HG03135 (cell line): ENCODE data around the gene PTPN6.
"Not testable (repeated sequence)": the region's sequence is repeated elsewhere in the genome, so short reads cannot be mapped to it uniquely, and the experiment has no call there.

Source experiments
- ATAC-seq: cut with Tn5 transposase; IDR thresholded peaks from one replicate; pipeline ENCODE4 v1.9.1; 2021; ENCODE audit warnings: mild to moderate bottlenecking, moderate library complexity; ENCODE audit not compliant: unreplicated experiment

Gene PTPN6

DNA sequence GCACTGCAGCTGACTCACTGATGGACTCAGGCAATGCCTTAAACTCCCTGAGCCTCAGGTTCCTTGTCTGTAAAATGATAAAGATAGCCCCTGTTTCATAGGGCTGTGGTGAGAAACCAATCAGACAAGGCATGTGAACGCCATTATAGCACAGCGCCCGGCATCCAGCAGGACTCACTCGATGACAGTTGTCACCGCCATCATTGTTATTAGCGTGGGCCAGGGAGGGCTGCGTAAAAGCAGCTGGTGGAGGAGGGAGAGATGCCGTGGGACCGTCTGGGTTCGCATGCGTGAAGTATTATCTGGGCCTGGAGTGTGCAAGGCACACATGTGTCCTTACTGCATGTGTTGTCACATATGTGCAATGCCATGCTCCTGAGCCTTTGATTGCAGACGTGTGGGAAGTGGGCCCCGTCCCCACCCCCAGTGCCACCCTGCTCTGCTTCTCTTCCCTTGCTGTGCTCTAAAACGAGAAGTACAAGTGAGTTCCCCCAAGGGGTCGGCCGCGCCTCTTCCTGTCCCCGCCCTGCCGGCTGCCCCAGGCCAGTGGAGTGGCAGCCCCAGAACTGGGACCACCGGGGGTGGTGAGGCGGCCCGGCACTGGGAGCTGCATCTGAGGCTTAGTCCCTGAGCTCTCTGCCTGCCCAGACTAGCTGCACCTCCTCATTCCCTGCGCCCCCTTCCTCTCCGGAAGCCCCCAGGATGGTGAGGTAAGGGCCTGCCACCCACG is at the start of gene PTPN6:
Gene PTPN6, plus strand, starts transcription at position 546 of the 730 bp plus-strand sequence. Its CDS starts 157 bp downstream, at position 703.
- no peak for ATAC-seq

DNA sequence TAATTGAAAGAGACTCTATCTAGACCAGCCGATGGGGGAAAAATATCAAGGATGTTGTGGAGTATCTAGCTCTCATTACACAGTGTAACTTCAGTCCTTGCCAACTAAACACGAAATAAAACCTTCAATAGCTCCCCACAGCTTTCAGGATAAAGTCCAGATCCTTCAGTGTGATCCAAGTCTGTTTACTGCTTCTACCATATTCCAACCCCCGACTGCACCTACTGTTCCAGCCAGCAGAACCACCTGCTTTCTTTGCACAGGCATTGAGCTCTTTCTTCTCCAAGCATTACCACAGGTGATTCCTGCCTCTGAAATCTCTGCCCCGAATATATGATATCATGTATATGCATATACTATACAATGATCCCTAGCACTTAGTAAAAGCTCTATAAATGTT is 48.7 kb upstream of the PTPN6 start:
- ATAC-seq = no peak

DNA sequence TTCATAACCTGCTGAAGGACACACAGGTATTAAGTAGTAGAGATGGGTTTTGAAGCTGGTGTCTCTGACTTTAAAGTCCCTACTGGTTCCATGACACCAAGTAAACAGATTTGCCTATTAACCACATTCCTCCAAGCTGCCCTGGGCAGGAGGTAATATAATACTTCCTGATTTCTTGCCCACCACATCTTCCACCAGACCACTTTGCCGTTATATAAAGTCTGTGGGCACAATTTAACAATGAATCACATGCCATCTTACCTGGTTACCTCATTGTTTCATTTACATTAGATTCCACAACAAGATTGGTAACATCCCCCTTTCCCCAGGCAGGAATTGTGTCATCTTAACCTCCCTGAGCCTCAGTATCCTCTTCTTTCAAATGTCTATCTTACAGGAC is 47.4 kb upstream of the PTPN6 start:
- ATAC-seq = no peak

DNA sequence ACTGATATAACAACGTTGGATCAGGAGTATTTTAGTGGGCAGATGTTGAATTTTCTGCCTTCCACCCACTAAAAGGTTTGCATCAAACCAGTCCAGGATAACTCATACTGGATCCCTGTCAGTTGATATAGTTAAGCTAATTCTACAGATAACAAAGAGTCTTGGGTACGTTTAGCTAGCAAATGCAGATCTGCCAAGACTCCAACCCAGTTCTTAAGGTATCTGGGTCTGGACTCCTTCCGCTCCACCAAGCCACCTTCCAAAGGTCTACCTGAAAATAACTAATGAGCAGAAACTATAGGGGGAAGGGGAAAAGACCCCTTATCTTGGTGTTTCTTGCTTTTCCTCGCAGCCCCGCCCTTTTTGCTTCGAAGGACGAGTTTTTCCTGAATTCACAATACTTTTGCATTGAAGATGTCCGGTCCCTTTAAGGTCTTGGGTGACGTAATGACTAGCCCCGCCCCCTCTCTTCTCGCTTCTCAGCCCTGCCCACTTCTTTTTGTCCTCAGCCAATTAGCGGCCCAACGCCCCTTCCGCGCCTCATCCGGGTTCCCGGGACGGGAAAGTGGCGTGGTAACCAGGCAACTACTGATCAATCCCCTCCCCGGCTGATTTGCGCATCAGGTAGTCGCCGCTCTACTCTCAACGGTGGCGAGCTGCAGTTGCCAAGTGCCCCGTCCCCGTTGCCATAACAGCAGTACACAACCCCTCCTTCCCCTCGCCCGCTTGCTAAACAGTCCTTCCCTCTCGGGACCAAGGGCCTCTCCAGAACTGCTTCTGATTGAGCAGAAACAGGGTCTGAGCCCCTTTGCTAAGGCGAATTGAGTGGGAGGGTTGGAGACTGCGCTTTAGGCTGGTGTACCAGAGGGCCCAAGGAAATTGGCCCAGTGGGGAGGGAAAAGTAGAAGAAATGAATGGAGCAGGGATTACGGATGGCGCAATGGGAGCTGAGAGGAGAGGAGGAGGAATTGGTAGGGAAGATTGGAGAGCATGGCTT is 46.6 kb upstream of the PTPN6 start, which contains the start of gene LRRC23:
Gene LRRC23, plus strand, starts transcription at position 543 of the 997 bp plus-strand sequence. CDS start 812 bp downstream, outside the sequence.
- peak; percentile 95 for ATAC-seq

DNA sequence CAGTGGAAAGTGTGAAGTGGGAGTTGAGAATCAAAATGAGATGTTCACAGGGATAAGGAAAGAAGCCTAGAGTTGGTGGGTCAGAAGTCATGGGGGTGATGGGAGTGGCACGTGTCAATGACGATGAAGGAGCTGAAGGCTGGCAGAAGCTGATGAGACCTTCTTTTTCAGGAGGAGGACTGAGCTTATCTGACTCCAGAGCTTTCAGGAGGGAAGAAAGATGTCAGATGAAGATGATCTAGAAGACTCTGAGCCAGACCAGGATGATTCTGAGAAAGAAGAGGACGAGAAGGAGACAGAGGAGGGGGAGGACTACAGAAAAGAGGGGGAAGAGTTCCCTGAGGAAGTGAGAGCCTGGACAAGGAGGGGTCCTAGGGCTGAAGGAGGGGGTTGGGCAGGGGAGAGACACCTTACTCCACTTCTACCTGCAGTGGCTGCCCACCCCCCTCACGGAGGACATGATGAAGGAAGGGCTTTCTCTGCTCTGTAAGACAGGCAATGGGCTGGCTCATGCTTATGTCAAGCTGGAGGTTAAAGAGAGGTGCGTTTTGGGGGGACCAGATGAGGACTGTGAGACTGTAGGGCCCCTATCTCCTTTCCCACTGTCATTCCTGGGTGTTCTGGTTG is 45.6 kb upstream of the PTPN6 start:
- no peak for ATAC-seq

DNA sequence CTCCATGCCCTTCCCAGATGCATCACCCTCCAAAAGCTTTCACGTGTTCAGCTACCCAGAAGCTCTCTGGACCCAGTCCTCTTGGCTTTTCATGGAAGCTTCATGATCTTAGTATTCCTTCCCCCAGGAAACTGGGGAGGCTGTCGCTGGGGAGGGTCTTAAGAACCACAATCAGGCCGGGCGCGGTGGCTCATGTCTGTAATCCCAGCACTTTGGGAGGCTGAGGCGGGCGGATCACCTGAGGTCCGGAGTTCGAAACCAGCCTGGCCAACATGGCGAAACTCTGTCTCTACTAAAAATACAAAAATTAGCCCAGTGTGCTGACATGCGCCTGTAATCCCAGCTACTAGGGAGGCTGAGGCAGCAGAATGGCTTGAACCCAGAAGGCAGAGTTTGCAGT is 43.0 kb upstream of the PTPN6 start:
- not testable (repeated sequence) for ATAC-seq

DNA sequence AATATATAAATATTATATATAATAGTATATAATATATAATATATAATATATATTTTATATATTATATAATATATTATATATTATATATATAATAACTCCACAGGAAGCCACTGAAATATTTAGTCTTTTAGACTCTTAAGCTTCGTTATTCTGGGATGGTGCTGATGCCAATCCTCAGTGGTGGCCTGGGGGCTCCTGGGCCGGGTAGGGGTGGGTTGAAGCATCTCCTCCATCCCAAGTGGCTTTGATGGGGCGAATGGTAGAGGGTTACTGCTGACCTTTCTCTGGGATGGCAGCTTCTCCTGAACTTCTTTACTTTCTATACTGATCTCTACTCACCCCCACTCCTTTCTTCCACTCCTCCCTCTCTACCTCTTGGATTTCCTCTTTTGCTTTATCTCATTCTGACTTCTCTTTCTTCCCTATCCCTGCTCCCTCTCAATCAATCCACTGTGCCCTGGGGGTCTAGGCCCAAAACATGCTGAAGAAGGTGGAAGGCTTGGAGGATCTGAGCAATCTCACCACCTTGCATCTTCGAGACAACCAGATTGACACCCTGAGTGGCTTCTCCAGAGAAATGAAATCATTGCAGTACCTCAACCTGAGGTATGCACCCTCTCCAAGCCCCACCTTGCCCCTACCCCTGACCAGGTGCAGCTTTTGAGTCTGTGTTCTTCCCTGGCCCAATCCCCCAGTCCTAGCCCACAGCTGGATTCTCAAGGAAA is 41.6 kb upstream of the PTPN6 start:
- ATAC-seq = no peak

DNA sequence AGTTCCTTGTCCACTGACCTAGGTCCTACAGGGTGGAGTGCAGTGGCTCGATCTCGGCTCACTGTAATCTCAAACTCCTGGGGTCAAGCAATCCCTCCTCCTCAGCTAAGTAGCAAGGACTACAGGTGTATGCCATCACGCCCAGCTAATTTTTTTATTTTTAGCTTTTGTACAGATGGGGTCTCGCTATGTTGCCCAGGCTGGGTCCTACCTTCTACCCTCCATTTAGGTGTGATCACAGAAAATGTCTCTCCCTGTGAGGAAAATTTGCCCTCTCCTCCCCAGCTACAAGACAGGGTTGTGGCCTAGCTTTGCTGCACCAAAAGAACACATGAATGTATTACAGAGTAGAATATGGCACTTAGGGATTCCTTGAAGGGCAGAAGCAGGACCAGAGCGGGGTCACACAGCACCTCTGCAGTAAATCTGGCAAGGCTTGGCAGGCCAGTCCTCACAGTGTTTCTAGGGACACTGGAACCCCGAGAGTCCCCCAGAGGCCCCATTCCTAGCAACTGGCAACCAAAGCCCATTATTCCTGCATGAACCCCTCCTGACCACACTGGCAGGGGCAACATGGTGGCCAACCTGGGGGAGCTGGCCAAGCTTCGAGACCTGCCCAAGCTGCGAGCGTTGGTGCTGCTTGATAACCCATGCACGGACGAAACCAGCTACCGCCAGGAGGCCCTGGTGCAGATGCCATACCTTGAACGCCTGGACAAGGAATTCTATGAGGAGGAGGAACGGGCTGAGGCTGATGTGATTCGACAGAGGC is 38.8 kb upstream of the PTPN6 start:
- ATAC-seq = no peak

DNA sequence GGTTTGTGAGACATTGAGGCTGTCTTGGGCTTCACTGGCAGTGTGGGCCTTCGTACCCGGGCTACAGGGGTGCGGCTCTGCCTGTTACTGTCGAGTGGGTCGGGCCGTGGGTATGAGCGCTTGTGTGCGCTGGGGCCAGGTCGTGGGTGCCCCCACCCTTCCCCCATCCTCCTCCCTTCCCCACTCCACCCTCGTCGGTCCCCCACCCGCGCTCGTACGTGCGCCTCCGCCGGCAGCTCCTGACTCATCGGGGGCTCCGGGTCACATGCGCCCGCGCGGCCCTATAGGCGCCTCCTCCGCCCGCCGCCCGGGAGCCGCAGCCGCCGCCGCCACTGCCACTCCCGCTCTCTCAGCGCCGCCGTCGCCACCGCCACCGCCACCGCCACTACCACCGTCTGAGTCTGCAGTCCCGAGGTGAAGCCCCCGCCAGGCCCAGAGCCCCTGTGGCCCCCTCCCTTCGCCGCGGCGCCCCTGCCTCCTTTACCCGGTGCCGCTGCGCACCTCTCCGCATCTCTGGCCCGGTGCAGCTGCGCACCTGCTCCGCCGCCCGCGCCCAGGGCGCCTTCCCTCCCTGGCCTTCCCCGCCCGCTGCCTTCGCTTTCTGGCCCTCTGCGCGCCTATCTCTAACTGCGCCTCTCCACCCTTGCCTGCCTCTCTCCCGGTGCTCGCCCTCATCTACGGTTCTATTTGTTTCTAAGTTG is 36.8 kb upstream of the PTPN6 start, which contains the start of gene ENO2:
Gene ENO2, plus strand, starts transcription at position 335 of the 701 bp plus-strand sequence. CDS start 1,253 bp downstream, outside the sequence.
- peak; percentile 78 for ATAC-seq

DNA sequence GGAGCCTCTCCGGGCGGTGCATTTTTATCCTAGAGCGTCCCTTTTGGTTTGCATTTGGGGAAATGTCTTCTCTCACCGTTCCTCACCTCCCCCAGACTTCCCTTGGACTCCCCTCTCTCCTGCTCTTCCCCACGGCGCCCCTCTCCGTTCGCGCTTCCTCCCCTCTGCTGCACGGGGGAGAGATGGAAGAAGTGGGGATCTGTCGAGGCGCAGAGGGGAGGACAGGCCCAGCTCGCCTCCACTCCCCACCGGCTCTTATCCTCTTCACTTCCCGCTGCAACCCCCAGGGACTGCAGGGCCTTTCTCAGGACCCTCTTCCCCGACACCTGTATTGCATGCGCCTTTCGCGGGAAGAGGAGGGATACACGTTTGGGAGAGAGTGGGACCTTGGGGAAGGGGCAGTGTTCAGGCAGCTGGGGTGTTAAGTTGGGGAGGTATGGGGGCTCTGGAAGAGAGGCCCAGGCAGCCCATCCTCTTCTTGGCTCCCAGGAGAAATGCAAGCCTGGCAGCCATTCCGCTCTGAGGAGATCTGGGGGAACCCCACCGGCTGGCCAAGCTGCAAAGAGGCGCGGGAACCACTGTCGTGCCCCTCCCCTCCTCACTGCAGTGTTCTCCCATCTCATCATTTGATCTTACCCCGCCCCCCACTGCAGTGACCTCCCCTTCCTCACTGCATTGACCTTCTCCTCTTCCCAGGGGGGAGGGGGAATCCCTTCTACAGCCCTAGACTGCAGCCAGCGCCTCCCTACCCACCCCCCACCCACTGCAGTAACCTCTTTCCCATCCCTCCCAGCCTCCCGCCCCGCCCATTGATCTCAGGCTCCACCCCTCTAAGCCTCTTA is 36.0 kb upstream of the PTPN6 start:
- ATAC-seq = no peak

DNA sequence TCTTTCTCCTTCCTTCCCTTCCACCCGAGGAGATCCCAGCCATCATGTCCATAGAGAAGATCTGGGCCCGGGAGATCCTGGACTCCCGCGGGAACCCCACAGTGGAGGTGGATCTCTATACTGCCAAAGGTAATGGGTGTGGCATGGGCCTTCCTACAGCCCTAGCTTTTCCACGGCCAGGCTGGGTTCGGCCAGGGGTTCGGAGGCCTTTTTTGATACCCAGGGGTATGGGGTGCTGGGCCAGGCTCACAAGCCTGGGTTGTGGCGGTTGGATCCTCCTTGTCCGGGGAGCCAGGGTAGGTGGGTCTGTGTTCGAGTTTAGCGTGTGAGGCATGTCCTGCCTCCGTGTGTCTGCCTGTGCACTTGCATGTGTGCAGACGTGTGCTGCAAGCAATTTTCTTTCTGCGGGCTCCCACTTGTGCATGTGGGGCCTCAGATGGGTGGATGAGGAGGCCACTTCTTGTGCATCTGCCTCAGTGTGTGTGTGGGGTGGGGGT is 35.3 kb upstream of the PTPN6 start:
- no peak for ATAC-seq

DNA sequence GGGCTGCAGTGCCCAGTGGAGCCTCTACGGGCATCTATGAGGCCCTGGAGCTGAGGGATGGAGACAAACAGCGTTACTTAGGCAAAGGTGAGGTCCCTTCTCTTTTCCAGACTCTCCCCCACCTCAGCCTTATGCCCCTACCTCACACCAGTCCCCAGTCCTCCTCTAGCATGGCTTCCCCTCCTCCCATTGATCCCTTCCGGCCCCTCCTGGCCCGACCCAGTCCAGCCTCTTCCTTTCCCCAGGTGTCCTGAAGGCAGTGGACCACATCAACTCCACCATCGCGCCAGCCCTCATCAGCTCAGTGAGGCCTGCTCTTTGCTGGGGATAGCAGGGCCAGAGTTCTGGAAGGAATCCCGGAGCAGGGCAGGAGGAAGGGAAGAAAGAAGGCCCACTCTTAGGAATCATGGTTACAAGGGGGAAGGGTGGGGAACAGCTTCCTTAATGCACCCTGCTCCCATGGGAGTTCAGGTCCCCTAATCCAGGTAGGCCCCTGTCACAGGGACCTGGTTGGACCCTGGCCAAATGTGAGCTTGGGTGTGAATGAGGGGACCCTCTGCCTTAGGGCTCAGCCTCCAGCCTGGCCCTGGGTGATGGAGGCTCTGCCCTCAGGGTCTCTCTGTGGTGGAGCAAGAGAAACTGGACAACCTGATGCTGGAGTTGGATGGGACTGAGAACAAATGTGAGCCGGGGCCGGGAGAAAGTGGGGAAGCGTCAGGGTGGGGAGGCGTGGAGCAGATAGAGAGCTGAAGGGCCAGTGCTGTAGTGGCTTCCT is 34.5 kb upstream of the PTPN6 start:
- ATAC-seq = no peak

DNA sequence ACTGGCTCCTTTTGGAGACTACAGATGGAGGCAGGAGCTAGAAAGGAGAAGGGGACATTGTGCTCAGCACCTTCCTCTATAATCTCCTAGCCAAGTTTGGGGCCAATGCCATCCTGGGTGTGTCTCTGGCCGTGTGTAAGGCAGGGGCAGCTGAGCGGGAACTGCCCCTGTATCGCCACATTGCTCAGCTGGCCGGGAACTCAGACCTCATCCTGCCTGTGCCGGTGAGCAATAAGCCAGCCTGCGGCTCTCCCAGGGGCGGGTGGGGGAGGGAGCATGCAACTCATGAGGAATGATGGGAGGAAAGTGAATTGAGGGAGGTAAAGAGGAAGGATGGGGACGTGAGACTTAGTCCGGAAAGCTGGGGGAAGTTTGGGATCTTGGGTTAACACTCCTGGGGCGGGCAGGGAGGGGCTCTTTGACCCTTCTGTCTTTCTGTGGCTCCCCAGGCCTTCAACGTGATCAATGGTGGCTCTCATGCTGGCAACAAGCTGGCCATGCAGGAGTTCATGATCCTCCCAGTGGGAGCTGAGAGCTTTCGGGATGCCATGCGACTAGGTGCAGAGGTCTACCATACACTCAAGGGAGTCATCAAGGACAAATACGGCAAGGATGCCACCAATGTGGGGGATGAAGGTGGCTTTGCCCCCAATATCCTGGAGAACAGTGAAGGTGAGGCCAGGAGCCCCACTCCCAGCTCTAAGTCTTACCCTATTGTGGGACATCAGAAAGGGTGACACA is 33.5 kb upstream of the PTPN6 start:
- ATAC-seq = no peak

DNA sequence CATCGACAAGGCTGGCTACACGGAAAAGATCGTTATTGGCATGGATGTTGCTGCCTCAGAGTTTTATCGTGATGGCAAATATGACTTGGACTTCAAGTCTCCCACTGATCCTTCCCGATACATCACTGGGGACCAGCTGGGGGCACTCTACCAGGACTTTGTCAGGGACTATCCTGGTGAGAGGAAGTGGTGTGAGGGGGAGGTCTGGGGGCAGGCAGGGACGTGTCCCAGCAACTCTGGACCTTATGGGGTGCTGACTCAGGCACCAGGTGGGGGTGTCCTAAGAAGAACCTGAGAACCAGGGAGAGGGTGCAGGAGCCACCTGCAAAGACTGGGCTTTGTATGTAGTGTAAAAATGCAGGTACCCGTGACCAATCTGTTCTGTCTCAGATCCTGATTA is 31.6 kb upstream of the PTPN6 start:
- ATAC-seq = no peak

DNA sequence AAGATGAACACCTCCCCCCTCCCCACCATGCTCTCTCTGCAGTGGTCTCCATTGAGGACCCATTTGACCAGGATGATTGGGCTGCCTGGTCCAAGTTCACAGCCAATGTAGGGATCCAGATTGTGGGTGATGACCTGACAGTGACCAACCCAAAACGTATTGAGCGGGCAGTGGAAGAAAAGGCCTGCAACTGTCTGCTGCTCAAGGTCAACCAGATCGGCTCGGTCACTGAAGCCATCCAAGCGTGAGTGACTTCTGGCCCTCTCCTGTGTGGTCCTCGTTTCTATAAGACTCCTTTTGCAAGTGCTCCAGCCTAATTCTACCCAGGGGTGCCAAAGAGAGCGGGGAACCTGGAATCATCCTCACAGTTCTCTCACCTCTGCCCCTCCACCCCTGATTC is 29.6 kb upstream of the PTPN6 start:
- no peak for ATAC-seq
